ENCODE results near the gene PINLYP. TPM values are rescaled to one million over a fixed set of nuclear protein-coding genes. Genes with fewer than 3 reads are reported as not detected.

PINLYP gene
- total and polyA plus RNA-seq, 2 of the 13 experiments (the other 11 are each of a cell fraction or from before 2014, with no cell fraction given), result 0.21 to 0.24 TPM

- TF ChIP-seq ZSCAN30 (CRISPR knock-in tag; IDR thresholded peaks at IDR 0.05) (no peak), ONECUT2 (CRISPR knock-in tag; IDR thresholded peaks at IDR 0.05) (no peak; the same call in 1 of the 2 replicates), ESRRA (CRISPR knock-in tag; IDR thresholded peaks at IDR 0.05; ENCODE audit: low read depth) (peak; percentile 63; the same call in 1 of the 2 replicates), SRSF4 (IDR thresholded peaks at IDR 0.05; ENCODE audit: low read depth, low read length, poor library complexity, severe bottlenecking) (peak; percentile 50), GTF2F1 (IDR thresholded peaks at IDR 0.05; ENCODE audit: low read length) (no peak), ZSCAN5A (CRISPR knock-in tag; IDR thresholded peaks at IDR 0.05; ENCODE audit: borderline replicate concordance) (peak; percentile 8; the same call in 1 of the 2 replicates), ZNF678 (CRISPR knock-in tag; IDR thresholded peaks at IDR 0.05) (peak; percentile 88; the same call in 1 of the 2 replicates), KLF11 (CRISPR knock-in tag; IDR thresholded peaks at IDR 0.05) (0 out of 2 replicates have a peak, but pooled peaks have one; percentile 37), ZSCAN21 (CRISPR knock-in tag; IDR thresholded peaks at IDR 0.05; ENCODE audit: borderline replicate concordance) (peak; percentile 82), ZNF333 (CRISPR knock-in tag; IDR thresholded peaks at IDR 0.05; ENCODE audit: borderline replicate concordance) (no peak; the same call in 1 of the 2 replicates), GPN1 (CRISPR knock-in tag; IDR thresholded peaks at IDR 0.05; ENCODE audit: borderline replicate concordance) (no peak), GZF1 (CRISPR knock-in tag; IDR thresholded peaks at IDR 0.05) (peak; percentile 45; the same call in 1 of the 2 replicates), NR2F2 (IDR thresholded peaks at IDR 0.05; ENCODE audit: borderline replicate concordance, low read depth) (0 out of 2 replicates have a peak, but pooled peaks have one; percentile 6), TCF12 (IDR thresholded peaks at IDR 0.05) (no peak), TCF12 (CRISPR knock-in tag; IDR thresholded peaks at IDR 0.05) (peak; percentile 74; the same call in 1 of the 2 replicates), PREB (CRISPR knock-in tag; IDR thresholded peaks at IDR 0.05) (peak; percentile 38), FOXO4 (CRISPR knock-in tag; conservative IDR thresholded peaks at IDR 0.05) (peak; percentile 13; the same call in 1 of the 2 replicates), MED1 (CRISPR knock-in tag; IDR thresholded peaks at IDR 0.05) (peak; percentile 69), CERS6 (CRISPR knock-in tag; IDR thresholded peaks at IDR 0.05) (no peak; the same call in 1 of the 2 replicates), FOXA1 (IDR thresholded peaks at IDR 0.05) (no peak), FOXA1 (CRISPR knock-in tag; IDR thresholded peaks at IDR 0.05) (no peak), SPEN (CRISPR knock-in tag; IDR thresholded peaks at IDR 0.05; ENCODE audit: low read depth) (peak; percentile 88), POGZ (CRISPR knock-in tag; IDR thresholded peaks at IDR 0.05) (peak; percentile 61; the same call in 1 of the 2 replicates), CREM (IDR thresholded peaks at IDR 0.05) (peak; percentile 9; the same call in 1 of the 2 replicates), CREM (CRISPR knock-in tag; IDR thresholded peaks at IDR 0.05) (no peak), U2AF2 (IDR thresholded peaks at IDR 0.05; ENCODE audit: low read depth, low read length) (no peak)
These were observed 43.9 kb downstream of the PINLYP start, which contains the start of gene ZNF428 (continued) for GRCh38 chr19:43619262-43620060.

All from HepG2 (cell line).